ENCODE data around the gene UPF3A.

- no peak for TF ChIP-seq REST (IDR thresholded peaks at IDR 0.05; ENCODE audit: insufficient replicate concordance, low read depth)
- TF ChIP-seq CTCF (IDR thresholded peaks at IDR 0.05; ENCODE audit: insufficient read depth, low read length) = peak; percentile 36
- no peak for TF ChIP-seq SPI1 (IDR thresholded peaks at IDR 0.05; ENCODE audit: borderline replicate concordance, low read depth)
- TF ChIP-seq POLR2AphosphoS5 (IDR thresholded peaks at IDR 0.05; ENCODE audit: low read depth) = no peak
These were observed 58.6 kb downstream of the UPF3A start for GRCh38 chr13:114339857-114340534.

Measured in HL-60 (cell line).